NCI-H146 treated with DMSO at 0.1 percent for 48 hours (cell line): ENCODE results near the gene LAMTOR2.

Experiments used
- DNase-seq: peaks from one replicate; lab custom pipeline; 2025; ENCODE audit not compliant: unreplicated experiment; lab: John Stamatoyannopoulos, UW

LAMTOR2 gene

DNA sequence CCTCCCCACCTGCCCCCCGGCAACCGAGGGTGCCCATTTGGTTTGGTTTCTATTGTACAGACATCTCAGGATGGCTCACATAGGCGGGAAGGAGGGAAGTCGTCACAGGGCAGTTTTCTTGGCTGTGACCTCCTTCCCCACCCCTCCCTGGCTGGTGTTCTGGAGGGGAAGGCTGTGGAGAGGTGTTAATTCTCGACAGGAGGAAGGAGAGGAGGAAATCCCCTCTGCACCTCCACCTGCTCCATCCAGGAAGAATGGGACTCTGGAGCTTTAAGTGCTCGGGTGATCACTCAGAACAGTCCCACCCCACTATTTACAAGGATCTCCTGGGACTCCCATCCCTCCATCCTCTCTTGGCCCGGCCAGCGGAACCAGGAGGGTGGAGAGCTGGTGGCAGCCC is 20.1 kb downstream of the LAMTOR2 start:
- no peak for DNase-seq

DNA sequence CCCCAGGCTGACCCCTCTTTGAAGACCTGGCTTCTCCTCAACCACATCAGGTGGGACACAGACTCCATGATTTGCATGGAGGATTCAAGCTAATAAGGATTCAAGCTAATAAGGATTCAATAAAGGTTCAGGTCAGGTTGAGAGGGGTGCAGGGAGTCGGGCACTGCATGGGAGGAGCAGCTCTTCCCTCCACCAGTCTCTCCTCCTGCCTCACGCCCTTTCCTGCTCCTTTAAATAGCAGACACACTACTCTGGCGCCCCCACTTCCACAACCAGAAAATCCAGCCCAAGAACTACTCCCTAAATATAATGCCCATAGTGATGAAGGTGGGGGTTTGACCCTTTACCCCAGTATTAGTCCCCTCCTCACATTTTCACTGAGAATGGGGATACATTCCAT is 20.6 kb downstream of the LAMTOR2 start:
- DNase-seq = no peak

DNA sequence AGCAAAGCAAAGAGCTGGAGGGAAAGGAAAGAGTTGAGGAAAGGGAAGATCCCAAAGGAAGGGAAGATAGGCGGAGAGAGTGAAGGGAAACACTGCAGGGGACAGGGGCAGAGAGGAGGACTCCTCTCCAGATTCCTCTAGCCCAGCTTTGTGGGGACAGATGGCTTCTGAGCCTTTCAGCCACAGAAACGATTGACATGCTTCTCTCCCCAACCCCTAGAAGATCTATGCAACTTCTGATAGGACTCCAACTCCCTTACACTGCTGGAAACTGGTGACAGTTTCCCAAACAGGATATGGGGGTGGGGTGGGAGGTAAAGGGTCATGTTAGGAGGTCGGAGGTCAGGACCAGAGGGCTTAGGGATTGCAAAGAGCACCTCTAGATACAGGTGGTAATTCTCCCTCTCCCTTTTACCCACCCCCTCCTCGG is 21.2 kb downstream of the LAMTOR2 start:
- DNase-seq = no peak

GRCh38 chr1:156076609-156077429 is 22.2 kb downstream of the LAMTOR2 start:
- DNase-seq = no peak

- DNase-seq = no peak
These were observed 22.8 kb downstream of the LAMTOR2 start for GRCh38 chr1:156077430-156077760.

DNA sequence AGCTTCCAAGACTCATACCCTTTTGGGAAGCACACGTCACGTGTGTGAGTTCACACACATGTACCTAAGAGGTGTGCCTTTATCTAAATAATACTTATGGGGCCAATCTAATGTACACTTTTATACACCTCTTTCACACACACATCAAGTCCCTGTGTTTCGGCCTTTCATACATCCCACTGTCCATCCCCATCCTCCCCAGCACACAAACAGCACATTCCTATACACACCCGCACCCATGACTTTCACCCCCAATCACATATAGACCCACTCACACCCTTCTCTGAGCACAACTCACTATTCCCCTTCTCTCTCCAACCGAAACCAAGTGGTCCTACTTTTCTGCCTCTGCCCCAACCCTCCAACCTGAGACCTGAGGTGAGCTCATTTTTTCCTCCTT is 24.1 kb downstream of the LAMTOR2 start:
- DNase-seq = no peak

DNA sequence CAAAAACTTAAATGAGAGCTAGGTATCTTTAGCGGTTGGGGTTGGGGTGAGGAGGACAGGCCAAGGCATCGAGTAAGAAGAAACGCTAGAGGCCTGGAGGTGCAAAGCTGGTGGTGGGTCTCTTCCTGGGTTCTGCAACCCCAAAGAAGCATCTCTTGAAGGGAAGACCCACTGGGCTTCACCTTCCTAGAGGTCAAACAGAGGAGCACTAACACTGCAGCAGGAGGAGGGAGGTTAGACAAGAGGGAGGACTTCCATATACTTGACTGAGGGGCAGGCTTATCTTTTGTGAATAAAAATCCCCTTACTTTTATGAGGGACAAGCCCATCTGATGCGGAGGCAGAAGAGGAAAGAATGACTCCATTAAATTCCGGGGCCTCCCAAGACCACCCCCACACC is 25.2 kb downstream of the LAMTOR2 start:
- no peak for DNase-seq

DNA sequence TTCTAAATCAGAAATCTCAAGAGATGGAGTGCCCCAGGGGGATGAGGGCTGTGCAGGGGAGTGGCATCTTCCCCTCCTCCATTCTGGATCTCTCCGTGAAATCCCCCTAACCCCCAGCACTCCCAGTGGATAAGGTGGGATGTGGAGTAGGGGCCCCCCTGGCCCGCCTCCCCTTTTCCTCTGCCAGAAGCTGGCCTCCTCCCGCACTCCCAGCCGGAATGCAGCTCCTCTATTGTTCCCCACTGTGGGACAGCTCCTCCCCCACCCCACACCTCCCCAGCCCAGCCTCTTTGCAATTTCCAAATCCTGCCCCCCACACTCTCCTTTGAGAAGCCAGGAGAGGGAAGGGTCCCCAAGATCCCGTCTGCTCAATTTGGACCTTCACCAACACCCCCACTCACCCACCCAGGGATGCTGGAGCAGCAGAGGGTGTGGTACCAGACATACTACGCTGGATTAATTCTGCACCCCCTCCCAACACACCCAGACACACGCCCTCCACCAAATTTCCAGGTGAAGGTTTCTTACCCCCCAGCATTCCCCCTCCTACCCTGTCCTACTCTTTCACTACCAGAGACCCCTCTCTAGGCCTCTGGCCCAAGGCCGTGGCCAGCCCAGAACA is 25.8 kb downstream of the LAMTOR2 start:
- DNase-seq = no peak

DNA sequence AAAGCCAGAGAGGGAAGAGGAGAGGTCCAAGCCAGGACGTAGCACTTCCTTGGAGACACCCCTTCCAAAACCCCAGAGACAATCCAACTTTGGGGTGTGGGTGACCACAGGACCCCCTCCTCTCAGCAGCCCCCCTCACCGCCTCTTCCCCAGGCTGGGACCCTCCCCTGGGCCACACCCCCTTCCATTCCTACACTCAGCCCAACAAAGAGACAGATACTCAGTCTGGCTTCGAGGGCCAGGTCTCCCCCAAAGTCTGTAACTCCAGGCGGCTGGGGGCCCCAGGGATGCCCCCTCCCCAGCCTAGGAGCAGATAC is 26.2 kb downstream of the LAMTOR2 start:
- no peak for DNase-seq

DNA sequence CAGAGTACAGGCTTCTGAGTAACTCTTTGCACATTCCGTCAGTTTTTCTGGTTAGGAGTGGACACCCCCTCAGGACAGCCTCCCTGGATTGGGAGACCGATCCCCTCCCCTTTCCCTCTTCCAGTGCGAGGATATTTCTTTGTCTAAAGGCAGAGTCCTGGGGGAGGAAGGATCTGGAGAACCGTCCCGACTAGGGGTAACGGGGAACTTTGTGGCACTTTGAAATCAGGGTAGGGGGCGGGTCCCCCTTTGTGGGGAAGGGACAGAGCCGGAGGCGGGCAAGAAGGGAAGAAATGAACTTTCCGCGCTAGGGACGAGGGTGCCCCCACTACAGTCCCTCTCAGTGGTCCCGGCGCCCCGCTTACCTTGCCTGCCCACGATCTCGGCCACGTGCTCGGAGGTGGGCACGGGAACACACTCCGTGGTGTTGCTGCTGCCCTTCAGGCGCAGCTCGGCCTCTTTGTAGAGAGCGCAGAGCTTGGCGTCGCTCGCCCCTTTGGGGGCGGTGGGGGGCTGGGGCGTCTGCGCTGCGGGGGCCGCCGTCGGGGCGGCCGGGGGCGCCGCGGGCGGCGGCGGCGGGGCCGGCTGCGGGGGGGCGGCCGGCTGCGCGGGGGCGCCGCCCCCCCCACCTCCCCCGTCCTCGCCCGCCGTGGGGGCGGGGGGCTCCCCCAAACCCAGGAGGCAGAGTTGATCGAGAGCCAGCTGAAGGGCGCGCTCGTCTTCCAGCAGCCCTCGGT is 26.8 kb downstream of the LAMTOR2 start:
- no peak for DNase-seq

DNA sequence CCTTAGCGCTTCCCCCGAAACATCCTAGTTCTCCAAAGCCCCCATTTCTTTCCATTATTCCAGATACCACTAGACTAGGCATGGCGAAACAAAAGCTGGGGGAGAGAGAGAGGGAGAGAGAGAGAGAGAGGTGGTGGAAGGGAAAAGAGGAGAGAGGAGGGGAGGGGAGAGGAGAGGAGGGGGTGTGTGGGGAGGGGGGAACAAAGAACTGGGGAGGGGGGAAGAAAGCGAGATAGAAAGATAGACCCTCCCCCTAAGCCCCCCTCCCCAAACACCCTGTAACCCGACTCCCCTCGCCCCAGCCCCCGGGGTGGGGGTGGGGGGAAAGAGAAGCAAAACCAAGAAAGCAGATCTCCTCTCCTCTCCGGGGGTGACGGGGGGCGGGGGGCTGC is 27.3 kb downstream of the LAMTOR2 start:
- no peak for DNase-seq

- DNase-seq = peak; percentile 71
These were observed 27.9 kb downstream of the LAMTOR2 start, which contains the start of gene MEX3A for GRCh38 chr1:156082309-156083091. Gene MEX3A, minus strand, starts transcription at chr1:156082465. Its CDS starts 467 bp downstream, at chr1:156081998.

GRCh38 chr1:156083800-156084790 is 29.5 kb downstream of the LAMTOR2 start:
- no peak for DNase-seq

DNA sequence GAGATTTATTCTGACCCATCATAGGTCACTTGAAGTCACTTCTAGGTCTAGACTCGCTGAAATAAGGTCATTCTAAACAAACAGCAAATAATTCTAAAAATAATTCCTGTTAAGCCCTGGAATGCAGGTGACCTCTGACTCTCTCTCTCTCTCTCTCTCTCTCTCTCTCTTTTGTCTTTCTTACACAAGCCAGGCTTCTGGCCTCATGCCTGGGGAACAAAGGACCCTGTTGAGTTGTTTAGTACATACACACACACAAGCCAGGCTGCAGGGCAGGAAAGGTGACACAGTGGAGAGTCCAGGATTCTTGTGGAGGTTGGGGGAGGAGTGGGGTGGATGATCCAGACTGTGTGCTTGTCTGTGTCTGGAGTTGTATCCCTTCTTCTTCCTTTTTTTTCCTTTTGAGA is 31.7 kb downstream of the LAMTOR2 start:
- DNase-seq = no peak

DNA sequence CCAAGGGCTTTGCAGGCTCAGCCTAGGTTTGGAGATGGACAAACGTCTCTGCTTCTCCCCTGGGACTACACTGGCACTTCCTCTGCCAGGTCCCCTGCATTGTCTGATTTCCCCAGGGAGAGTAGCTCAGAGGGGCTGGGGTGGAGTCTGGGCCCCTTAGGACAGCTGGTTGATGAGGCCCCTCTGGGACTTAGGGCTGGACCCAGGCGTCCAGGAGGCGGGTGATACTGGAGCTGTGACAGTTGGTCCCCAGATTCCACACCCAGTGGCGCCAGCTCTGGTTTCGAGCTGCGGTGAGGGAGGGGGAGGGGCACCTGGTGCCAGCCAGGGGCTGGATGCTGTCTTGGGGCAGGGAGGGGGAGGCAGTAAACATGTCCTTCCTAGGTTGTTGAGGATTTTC is 35.1 kb downstream of the LAMTOR2 start:
- DNase-seq = no peak

DNA sequence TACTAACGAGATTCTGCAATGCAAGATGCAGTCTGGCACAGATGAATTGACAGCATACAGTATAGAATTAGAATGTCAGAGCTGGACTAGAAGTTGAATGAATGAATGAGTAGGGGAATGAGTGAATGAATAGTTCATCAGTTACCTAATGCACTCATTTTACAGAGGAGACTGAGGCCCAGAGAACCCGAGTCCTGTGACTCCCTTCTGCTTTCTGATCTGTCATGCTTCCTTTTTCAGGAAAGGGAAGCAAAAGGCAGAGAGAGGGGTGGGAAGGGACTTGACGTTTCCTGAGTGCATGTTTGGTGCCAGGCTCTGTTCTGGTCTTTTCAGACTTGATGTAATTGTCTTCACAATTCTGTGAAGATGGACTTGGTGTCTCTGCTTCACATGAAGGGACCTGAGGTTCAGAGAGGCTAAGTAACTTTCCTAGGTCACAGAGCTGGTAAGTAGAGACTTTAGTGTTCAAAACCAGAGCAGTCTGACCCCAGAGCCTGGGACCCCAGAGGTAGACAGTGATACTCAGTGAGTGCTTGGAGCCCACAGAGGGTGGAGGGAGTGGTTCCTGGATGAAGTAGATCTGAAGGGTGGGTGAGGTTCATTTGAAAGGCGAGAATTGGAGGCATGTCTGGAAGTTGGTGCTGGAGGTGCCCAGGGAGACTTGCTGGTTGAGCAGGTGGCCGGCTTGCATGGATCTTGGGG is 35.7 kb downstream of the LAMTOR2 start:
- no peak for DNase-seq

GRCh38 chr1:156090840-156091188 is 36.2 kb downstream of the LAMTOR2 start:
- DNase-seq = peak; percentile 52

DNA sequence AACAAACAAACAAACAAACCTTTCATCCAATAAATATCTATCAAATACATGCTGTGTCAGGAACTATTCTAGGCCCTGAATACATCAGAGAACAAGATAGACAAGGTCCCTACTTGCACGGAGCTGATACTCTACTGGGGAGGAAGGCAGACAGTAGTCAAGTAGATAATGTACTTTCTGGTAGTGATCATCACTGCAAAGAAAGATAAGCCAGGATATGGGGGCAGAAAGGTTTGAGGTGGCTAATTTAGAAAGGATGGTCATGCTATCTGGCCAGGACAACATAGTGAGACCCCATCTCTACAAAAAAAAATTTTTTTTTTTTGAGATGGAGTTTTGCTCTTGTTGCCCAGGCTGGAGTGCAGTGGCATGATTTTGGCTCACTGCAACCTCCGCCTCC is 37.0 kb downstream of the LAMTOR2 start:
- no peak for DNase-seq

DNA sequence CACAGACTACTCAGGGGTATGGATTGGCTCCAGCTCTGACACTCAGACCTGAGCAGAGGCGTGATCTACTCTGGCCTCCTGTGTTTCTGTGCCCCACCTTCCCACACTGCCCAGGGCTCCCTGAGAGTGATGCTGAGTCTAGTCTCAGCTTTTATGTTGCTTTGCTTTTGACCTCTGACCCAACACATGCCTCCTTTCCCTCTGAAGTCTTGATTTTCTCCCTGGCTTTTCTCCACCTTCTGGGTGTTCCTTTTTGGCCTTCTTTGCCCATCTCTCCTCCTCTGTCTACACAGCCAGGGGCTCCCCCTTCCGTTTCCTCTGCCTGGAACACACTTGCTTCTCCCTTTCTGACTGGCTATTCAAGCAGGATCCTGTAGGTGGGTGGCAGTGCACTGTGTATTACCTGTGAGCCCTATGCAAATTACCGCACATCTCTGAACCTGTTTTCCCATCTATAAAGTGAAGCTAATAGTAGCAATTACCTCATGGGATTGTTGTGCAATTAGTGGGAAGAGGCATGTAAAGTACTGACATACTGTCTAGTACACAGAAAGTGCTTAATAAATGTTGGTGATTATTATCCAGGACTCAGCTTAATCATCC is 41.4 kb downstream of the LAMTOR2 start:
- no peak for DNase-seq
